H9 (cell line): ENCODE data around the gene IRF6. TPM values are rescaled to one million over a fixed set of nuclear protein-coding genes. Genes with fewer than 3 reads are reported as not detected.
A peak's percentile ranks its signal among the peaks of the same experiment; 100 is the strongest.

ENCODE experiments used
- DNase-seq: peaks from one replicate; pipeline ENCODE4 v3.0.0-alpha.2; 2017
- H2AFZ ChIP-seq: one replicate; pipeline ENCODE4 v1.6.1; 2013; ENCODE audit warnings: mild to moderate bottlenecking, low read length, control low read depth, moderate library complexity
- H2AK5ac ChIP-seq: 2 replicates; pipeline ENCODE4 v1.6.1; 2013; ENCODE audit warnings: low read length, control low read depth, mixed read lengths; ENCODE audit not compliant: insufficient read length
- H2BK120ac ChIP-seq: one replicate; pipeline ENCODE4 v1.6.1; 2013; ENCODE audit warnings: low read depth, mild to moderate bottlenecking, low read length, control low read depth, inconsistent platforms; ENCODE audit not compliant: poor library complexity, severe bottlenecking
- H2BK12ac ChIP-seq: 2 replicates; pipeline ENCODE4 v1.6.1; 2013; ENCODE audit warnings: low read length, control low read depth, mixed read lengths, low read depth; ENCODE audit not compliant: insufficient read length
- H2BK15ac ChIP-seq: 2 replicates; pipeline ENCODE4 v1.6.1; 2013; ENCODE audit warnings: low read depth, low read length, control low read depth
- H2BK20ac ChIP-seq: one replicate; pipeline ENCODE4 v1.6.1; 2013; ENCODE audit warnings: low read depth, mild to moderate bottlenecking, low read length, control low read depth, inconsistent platforms; ENCODE audit not compliant: poor library complexity, severe bottlenecking
- H2BK5ac ChIP-seq: 2 replicates; pipeline ENCODE4 v1.6.1; 2013; ENCODE audit warnings: low read length, control low read depth, mixed read lengths; ENCODE audit not compliant: insufficient read length
- H3K14ac ChIP-seq: 2 replicates; pipeline ENCODE4 v1.6.1; 2013; ENCODE audit warnings: low read length, control low read depth; ENCODE audit not compliant: insufficient read depth
- H3K18ac ChIP-seq: 2 replicates; pipeline ENCODE4 v1.6.1; 2013; ENCODE audit warnings: low read depth, mild to moderate bottlenecking, mixed read lengths, low read length, control low read depth; ENCODE audit not compliant: insufficient read length
- H3K23ac ChIP-seq: 2 replicates; pipeline ENCODE4 v1.6.1; 2013; ENCODE audit warnings: low read length, control low read depth, mixed read lengths, low read depth; ENCODE audit not compliant: insufficient read length
- H3K23me2 ChIP-seq: 2 replicates; pipeline ENCODE4 v1.6.1; 2013; ENCODE audit warnings: low read depth, mild to moderate bottlenecking, mixed read lengths, low read length, control low read depth; ENCODE audit not compliant: insufficient read length, poor library complexity, severe bottlenecking
- H3K27ac ChIP-seq: 2 replicates; pipeline ENCODE4 v1.5.1; 2013; ENCODE audit warnings: low read length, control low read depth, mixed read lengths, low read depth; ENCODE audit not compliant: insufficient read length
- H3K27me3 ChIP-seq: 2 replicates; pipeline ENCODE4 v1.6.1; 2013; ENCODE audit warnings: low read length, control low read depth, inconsistent platforms; ENCODE audit not compliant: insufficient read depth
- H3K4ac ChIP-seq: 2 replicates; pipeline ENCODE4 v1.6.1; 2013; ENCODE audit warnings: low read depth, mild to moderate bottlenecking, control low read depth, inconsistent platforms, low read length, moderate library complexity
- H3K4me1 ChIP-seq: 2 replicates; pipeline ENCODE4 v1.6.1; 2013; ENCODE audit warnings: low read length, control low read depth, inconsistent platforms; ENCODE audit not compliant: insufficient read depth
- H3K4me2 ChIP-seq: 2 replicates; pipeline ENCODE4 v1.6.1; 2013; ENCODE audit warnings: low read length, control low read depth, mixed read lengths; ENCODE audit not compliant: insufficient read length, insufficient read depth
- H3K56ac ChIP-seq: 2 replicates; pipeline ENCODE4 v1.6.1; 2013; ENCODE audit warnings: low read depth, mild to moderate bottlenecking, mixed read lengths, low read length, control low read depth; ENCODE audit not compliant: insufficient read length
- H3K79me1 ChIP-seq: 2 replicates; pipeline ENCODE4 v1.6.1; 2013; ENCODE audit warnings: low read depth, mild to moderate bottlenecking, moderate library complexity, low read length, control low read depth, inconsistent platforms; ENCODE audit not compliant: insufficient read depth, poor library complexity, severe bottlenecking
- H3K79me2 ChIP-seq: 2 replicates; pipeline ENCODE4 v1.6.1; 2013; ENCODE audit warnings: low read length, control low read depth, inconsistent platforms; ENCODE audit not compliant: insufficient read depth
- H3K9ac ChIP-seq: 2 replicates; pipeline ENCODE4 v1.6.1; 2013; ENCODE audit warnings: low read length, control low read depth, mixed read lengths; ENCODE audit not compliant: insufficient read length; ENCODE audit errors: extremely low read depth
- H3K9me3 ChIP-seq: one replicate; pipeline ENCODE4 v1.6.1; 2013; ENCODE audit warnings: low read depth, low read length, inconsistent platforms; ENCODE audit not compliant: control insufficient read depth
- H3T11ph ChIP-seq: one replicate; pipeline ENCODE4 v1.6.1; 2013; ENCODE audit warnings: mild to moderate bottlenecking, low read length, control low read depth, inconsistent platforms
- H4K20me1 ChIP-seq: one replicate; pipeline ENCODE4 v1.6.1; 2013; ENCODE audit not compliant: control insufficient read depth, insufficient read length, insufficient read depth
- H4K5ac ChIP-seq: 2 replicates; pipeline ENCODE4 v1.6.1; 2013; ENCODE audit warnings: low read depth, mild to moderate bottlenecking, mixed read lengths, low read length, control low read depth; ENCODE audit not compliant: insufficient read length
- H4K8ac ChIP-seq: replicated peaks from 2 replicates; pipeline ENCODE4 v1.6.1; 2013; ENCODE audit warnings: low read length, control low read depth, mixed read lengths, low read depth; ENCODE audit not compliant: insufficient read length
- H4K91ac ChIP-seq: 2 replicates; pipeline ENCODE4 v1.6.1; 2013; ENCODE audit warnings: low read depth, mild to moderate bottlenecking, moderate library complexity, mixed read lengths, low read length, control low read depth; ENCODE audit not compliant: insufficient read length
- H3K27ac Mint-ChIP-seq, 3 experiments: 2 replicates in 2 of 3; 3 replicates in 1 of 3; pipeline ENCODE4 v1.8.0; 2020 to 2021; ENCODE audit warnings: mixed read lengths in 3 of 3, mild to moderate bottlenecking in 1 of 3, moderate library complexity in 1 of 3
- H3K27me3 Mint-ChIP-seq: 2 replicates; pipeline ENCODE4 v1.8.0; 2021; ENCODE audit warnings: low read depth, mild to moderate bottlenecking, moderate library complexity, mixed read lengths
- H3K36me3 Mint-ChIP-seq, 3 experiments: 2 replicates in 2 of 3; 3 replicates in 1 of 3; pipeline ENCODE4 v1.8.0; 2020 to 2021; ENCODE audit warnings: low read depth in 3 of 3, mixed read lengths in 3 of 3; ENCODE audit not compliant: insufficient read depth in 1 of 3
- H3K4me1 Mint-ChIP-seq, 2 experiments: 2 replicates each; pipeline ENCODE4 v1.8.0; 2020; ENCODE audit warnings: mixed read lengths in 2 of 2
- H3K4me3 Mint-ChIP-seq, 2 experiments: 2 replicates in 1 of 2; 3 replicates in 1 of 2; pipeline ENCODE4 v1.8.0; 2020 to 2021; ENCODE audit warnings: mild to moderate bottlenecking in 2 of 2, mixed read lengths in 2 of 2, moderate library complexity in 1 of 2
- H3K9me3 Mint-ChIP-seq, 2 experiments: 2 replicates in 1 of 2; 3 replicates in 1 of 2; pipeline ENCODE4 v1.8.0; 2020; ENCODE audit warnings: mild to moderate bottlenecking in 2 of 2, mixed read lengths in 2 of 2, moderate library complexity in 1 of 2
- WGBS: extraction: QIAGEN DNeasy Blood & Tissue Kit; methylation state at CpG from one replicate; pipeline ENCODE4 v1.1.7; 2013; ENCODE audit warnings: missing lambda C conversion rate, low lambda C conversion rate, mixed read lengths; ENCODE audit not compliant: insufficient read length; ENCODE audit errors: extremely low coverage; 5-methylcytosine and 5-hydroxymethylcytosine counted together
- total RNA-seq: library from RNA; stranded (reverse); gene quantifications from 2 replicates; pipeline ENCODE4 v1.2.1, GENCODE V29; 2021
- TF ChIP-seq, protein P1 (sequence below): fragments of 200-600 bp; sonication (generic); conservative IDR thresholded peaks from 3 replicates; pipeline ENCODE4 v1.8.0; 2021; ENCODE audit warnings: antibody characterized with exemption, mild to moderate bottlenecking

The IRF6 gene
- total RNA-seq, 1 experiment from 2014 or later, result 7.1 TPM

DNA sequence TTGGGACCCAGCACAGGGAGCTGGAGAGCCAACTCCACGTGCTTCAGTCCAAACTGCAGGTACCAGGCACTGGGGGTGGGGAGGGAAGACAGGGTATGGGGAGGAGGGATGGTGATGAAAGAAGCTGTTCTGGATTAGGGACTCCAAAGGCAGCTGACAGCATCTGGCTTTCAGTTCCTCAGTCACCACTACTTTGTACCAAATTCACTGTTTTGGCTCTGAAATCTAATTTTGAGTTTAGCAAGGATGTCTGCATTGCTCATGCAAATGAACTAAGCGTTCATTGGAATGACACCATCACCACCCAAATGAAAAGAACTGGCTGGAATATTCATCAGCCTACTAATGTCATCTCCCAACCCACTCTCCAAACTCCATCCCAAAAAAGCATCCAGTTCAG, 30.3 kb downstream of the IRF6 start:
- TF ChIP-seq, protein P1, sequence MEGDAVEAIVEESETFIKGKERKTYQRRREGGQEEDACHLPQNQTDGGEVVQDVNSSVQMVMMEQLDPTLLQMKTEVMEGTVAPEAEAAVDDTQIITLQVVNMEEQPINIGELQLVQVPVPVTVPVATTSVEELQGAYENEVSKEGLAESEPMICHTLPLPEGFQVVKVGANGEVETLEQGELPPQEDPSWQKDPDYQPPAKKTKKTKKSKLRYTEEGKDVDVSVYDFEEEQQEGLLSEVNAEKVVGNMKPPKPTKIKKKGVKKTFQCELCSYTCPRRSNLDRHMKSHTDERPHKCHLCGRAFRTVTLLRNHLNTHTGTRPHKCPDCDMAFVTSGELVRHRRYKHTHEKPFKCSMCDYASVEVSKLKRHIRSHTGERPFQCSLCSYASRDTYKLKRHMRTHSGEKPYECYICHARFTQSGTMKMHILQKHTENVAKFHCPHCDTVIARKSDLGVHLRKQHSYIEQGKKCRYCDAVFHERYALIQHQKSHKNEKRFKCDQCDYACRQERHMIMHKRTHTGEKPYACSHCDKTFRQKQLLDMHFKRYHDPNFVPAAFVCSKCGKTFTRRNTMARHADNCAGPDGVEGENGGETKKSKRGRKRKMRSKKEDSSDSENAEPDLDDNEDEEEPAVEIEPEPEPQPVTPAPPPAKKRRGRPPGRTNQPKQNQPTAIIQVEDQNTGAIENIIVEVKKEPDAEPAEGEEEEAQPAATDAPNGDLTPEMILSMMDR, result no peak
- no CpG with 5 or more reads among the region's 2 CpGs for WGBS
- no peak overlapping the region for H2BK20ac ChIP-seq
- H3K4me1 ChIP-seq, result no peaks in the 10 kb centered on the region
- no peak overlapping the region for H3T11ph ChIP-seq
- H3K14ac ChIP-seq, result 0 out of 2 replicates have a peak overlapping the region, but pooled peaks have one; percentile 46
- no peak overlapping the region for H3K23ac ChIP-seq
- no peaks in the 10 kb centered on the region for H3K9me3 ChIP-seq
- Mint-ChIP-seq H3K4me1 (no peaks in the 10 kb centered on the region), H3K36me3 (no peaks in the 10 kb centered on the region), H3K4me3 (no peak overlapping the region), H3K27ac (no peak overlapping the region), H3K9me3 (no peaks in the 10 kb centered on the region), H3K27me3 (peaks cover 6% of the 10 kb centered on the region; the same call in 1 of the 2 replicates)
- no peak overlapping the region for H4K91ac ChIP-seq
- H3K79me2 ChIP-seq, result no peaks in the 10 kb centered on the region
- no peak overlapping the region for H2BK120ac ChIP-seq
- no peak overlapping the region for H4K8ac ChIP-seq
- H4K5ac ChIP-seq, result no peak overlapping the region
- H3K27ac ChIP-seq, result no peak overlapping the region
- no peak overlapping the region for H3K18ac ChIP-seq
- H3K79me1 ChIP-seq, result no peaks in the 10 kb centered on the region
- H3K23me2 ChIP-seq, result no peaks in the 10 kb centered on the region
- no peak for DNase-seq
- no peak overlapping the region for H3K9ac ChIP-seq
- H2AFZ ChIP-seq, result no peak overlapping the region
- H2AK5ac ChIP-seq, result no peak overlapping the region
- peaks cover 3% of the 10 kb centered on the region for H4K20me1 ChIP-seq
- H3K4ac ChIP-seq, result no peak overlapping the region
- no peak overlapping the region for H2BK12ac ChIP-seq
- H2BK5ac ChIP-seq, result no peak overlapping the region
- H3K4me2 ChIP-seq, result no peak overlapping the region
- no peak overlapping the region for H3K56ac ChIP-seq
- H2BK15ac ChIP-seq, result no peak overlapping the region
- H3K27me3 ChIP-seq, result no peaks in the 10 kb centered on the region
